GM12878 (cell line): Measurements from ENCODE around the gene DPYSL4. TPM values are rescaled to one million over a fixed set of nuclear protein-coding genes. Genes with fewer than 3 reads are reported as not detected.

ENCODE experiments used
- ATAC-seq: fragments of 200-7000 bp; cut with Tn5 transposase; 3 replicates; pipeline ENCODE4 v1.9.1; 2020; ENCODE audit warnings: mild to moderate bottlenecking, moderate library complexity
- BruUV-seq: library from RNA; stranded (reverse); fragments of 400-500 nt; replicated peaks from 2 replicates; lab custom pipeline; 2021; lab: Mats Ljungman, UMichigan
- CTCF ChIA-PET: fragments of 300-600 bp; sonication (Branson Sonifier 250); formaldehyde crosslinking; extraction: SDS; loops from one replicate; lab custom pipeline; 2021; ENCODE audit warnings: inconsistent platforms; lab: Yijun Ruan, JAX
- POLR2A ChIA-PET: fragments of 350-600 bp; formaldehyde crosslinking; extraction: SDS; loops from one replicate; lab custom pipeline; 2021; ENCODE audit warnings: inconsistent platforms; lab: Charles Lee
- RAD21 ChIA-PET: fragments of 300-600 bp; sonication (Branson Sonifier 250); formaldehyde crosslinking; loops from one replicate; lab custom pipeline; 2023; ENCODE audit warnings: antibody characterized with exemption; ENCODE audit not compliant: unreplicated experiment; lab: Charles Lee
- SMC1A ChIA-PET: fragments of 300-600 bp; sonication (Branson Sonifier 250); formaldehyde crosslinking; loops from one replicate; lab custom pipeline; 2023; ENCODE audit not compliant: unreplicated experiment, uncharacterized antibody; lab: Charles Lee
- DNase-seq: peaks from one replicate; pipeline ENCODE4 v3.0.0-alpha.2; 2011; ENCODE audit warnings: low read depth, low spot score
- FAIRE-seq: peaks from 3 replicates; lab custom pipeline; 2011; peaks lifted over from hg19 to GRCh38; lab: Jason Lieb, UNC
- H2AFZ ChIP-seq: 2 replicates; pipeline ENCODE4 v1.6.0; 2011; ENCODE audit warnings: low read depth, low read length, control low read depth; ENCODE audit not compliant: control insufficient read depth
- H3K27ac ChIP-seq: 2 replicates; pipeline ENCODE4 v1.5.1; 2011; ENCODE audit warnings: control low read depth; ENCODE audit not compliant: control insufficient read depth, insufficient read depth
- H3K27me3 ChIP-seq, 2 experiments: replicated peaks in 1 of 2; 2 replicates each; pipeline versions ENCODE4 v1.6.0 to v1.6.1; 2011; ENCODE audit warnings: low read length in 1 of 2; ENCODE audit not compliant: control insufficient read depth in 2 of 2, insufficient read depth in 2 of 2
- H3K36me3 ChIP-seq, 2 experiments: 2 replicates each; pipeline ENCODE4 v1.5.1; 2011; ENCODE audit warnings: low read length in 1 of 2; ENCODE audit not compliant: control insufficient read depth in 2 of 2, insufficient read depth in 2 of 2
- H3K4me1 ChIP-seq: 2 replicates; pipeline ENCODE4 v1.6.1; 2011; ENCODE audit warnings: mild to moderate bottlenecking, low read length, moderate library complexity, mixed read lengths; ENCODE audit not compliant: control insufficient read depth, insufficient read depth
- H3K4me2 ChIP-seq: 2 replicates; pipeline ENCODE4 v1.6.0; 2011; ENCODE audit warnings: control low read depth; ENCODE audit not compliant: control insufficient read depth, insufficient read depth
- H3K4me3 ChIP-seq: fragments of 200-600 bp; sonication (generic); 2 replicates; pipeline ENCODE4 v1.5.1; 2016
- H3K79me2 ChIP-seq: 2 replicates; pipeline ENCODE4 v1.6.0; 2011; ENCODE audit warnings: low read length; ENCODE audit not compliant: control insufficient read depth, insufficient read depth
- H3K9ac ChIP-seq: 2 replicates; pipeline ENCODE4 v1.8.0; 2011; ENCODE audit warnings: low read length, control low read depth, mixed read lengths; ENCODE audit not compliant: control insufficient read depth, insufficient read depth
- H3K9me3 ChIP-seq: replicated peaks from 3 replicates; pipeline ENCODE4 v1.5.1; 2011; ENCODE audit warnings: mild to moderate bottlenecking, low read length; ENCODE audit not compliant: control insufficient read depth, insufficient read depth
- H4K20me1 ChIP-seq: 2 replicates; pipeline ENCODE4 v1.6.0; 2011; ENCODE audit not compliant: control insufficient read depth, insufficient read depth
- BCL11A ChIP-seq: IDR thresholded peaks from 2 replicates; pipeline ENCODE4 v1.6.1; 2011; ENCODE audit warnings: low read depth, low read length
- BRCA1 ChIP-seq: IDR thresholded peaks from 2 replicates; pipeline ENCODE4 v1.6.1; 2011; ENCODE audit warnings: low read depth, low read length, improper control_type of control experiment
- DPF2 ChIP-seq: fragments of 450-650 bp; IDR thresholded peaks from 2 replicates; pipeline ENCODE4 v1.6.1; 2017; ENCODE audit warnings: mild to moderate bottlenecking
- EP300 ChIP-seq, 2 experiments: fragments of 150-350 bp in 1 of 2; IDR thresholded peaks; 2 replicates each; pipeline ENCODE4 v1.6.1; 2011 to 2012; ENCODE audit warnings: low read depth in 2 of 2, low read length in 2 of 2, borderline replicate concordance in 1 of 2, improper control_type of control experiment in 1 of 2, inconsistent platforms in 1 of 2; ENCODE audit not compliant: control insufficient read depth in 1 of 2
- FOXK2 ChIP-seq: fragments of 450-650 bp; IDR thresholded peaks from 2 replicates; pipeline ENCODE4 v1.6.1; 2017; ENCODE audit warnings: mild to moderate bottlenecking, moderate library complexity
- JUND ChIP-seq: IDR thresholded peaks from 2 replicates; pipeline ENCODE4 v1.6.1; 2012; ENCODE audit warnings: low read depth, mild to moderate bottlenecking, low read length, improper control_type of control experiment, moderate library complexity
- PAX8 ChIP-seq: fragments of 450-650 bp; IDR thresholded peaks from 2 replicates; pipeline ENCODE4 v1.6.1; 2017; ENCODE audit warnings: mild to moderate bottlenecking, moderate library complexity
- TCF3 ChIP-seq: IDR thresholded peaks from 2 replicates; pipeline ENCODE4 v1.6.1; 2012; ENCODE audit warnings: low read depth, mild to moderate bottlenecking, low read length, borderline replicate concordance; ENCODE audit not compliant: insufficient read depth
- WGBS: methylation state at CpG from one replicate; pipeline ENCODE4 v1.1.6; 2016; ENCODE audit warnings: low lambda C conversion rate; ENCODE audit not compliant: insufficient replicate concordance, insufficient coverage; ENCODE audit errors: missing lambda C conversion rate; 5-methylcytosine and 5-hydroxymethylcytosine counted together
- in situ Hi-C: fragments of 300-500 bp; cut with MboI; formaldehyde crosslinking; loops from 9 replicates; pipeline ENCODE4 v1.14.3; 2018; ENCODE audit warnings: mixed read lengths
- intact Hi-C: fragments of 100-400 bp; cut with micrococcal nuclease; formaldehyde crosslinking; loops from one replicate; pipeline ENCODE4 v1.14.2; 2022; ENCODE audit not compliant: unreplicated experiment
- polyA plus RNA-seq, 11 experiments: library from polyadenylated mRNA; depleted of rRNA in 4 of 11; unstranded in 6 of 11; stranded (reverse) in 5 of 11; fragments of >200 nt; fragmentation: Nextera tagmentation in 4 of 11; fragmentation: Illumina TruSeq in 1 of 11; extraction: Ambion mirVana in 4 of 11; extraction: Trizol in 1 of 11; gene quantifications; 1 replicate in 1 of 11; 2 replicates in 10 of 11; pipeline versions ENCODE4 v1.2.1 to v1.2.3, GENCODE V29; 2011 to 2016; ENCODE audit warnings: inconsistent platforms in 2 of 11, missing spikeins in 2 of 11, low read depth in 1 of 11
- total RNA-seq, 4 experiments: library from RNA; depleted of rRNA in 3 of 4; stranded (reverse); fragments of >200 nt in 3 of 4; fragmentation: Illumina TruSeq in 1 of 4; extraction: Trizol in 1 of 4; gene quantifications; 2 replicates each; pipeline versions ENCODE4 v1.2.1 to v1.2.3, GENCODE V29; 2013 to 2021
- TF ChIP-seq, protein P1 (sequence below): fragments of 450-650 bp; formaldehyde crosslinking; IDR thresholded peaks from 2 replicates; pipeline ENCODE4 v1.4.0; 2020; ENCODE audit warnings: mild to moderate bottlenecking, moderate library complexity
- TF ChIP-seq, protein P2 (sequence below): fragments of 450-650 bp; IDR thresholded peaks from 2 replicates; pipeline ENCODE4 v1.6.1; 2017; ENCODE audit warnings: low read depth, mild to moderate bottlenecking, moderate library complexity
- TF ChIP-seq, protein P3 (sequence below): fragments of 450-650 bp; IDR thresholded peaks from 2 replicates; pipeline ENCODE4 v1.6.1; 2016; ENCODE audit warnings: mild to moderate bottlenecking

DPYSL4 gene
- total and polyA plus RNA-seq, 10 of the 15 experiments (the other 5 are each of a cell fraction or from before 2014, with no cell fraction given): 0.10 to 0.21 TPM; not detected in 8

DNA sequence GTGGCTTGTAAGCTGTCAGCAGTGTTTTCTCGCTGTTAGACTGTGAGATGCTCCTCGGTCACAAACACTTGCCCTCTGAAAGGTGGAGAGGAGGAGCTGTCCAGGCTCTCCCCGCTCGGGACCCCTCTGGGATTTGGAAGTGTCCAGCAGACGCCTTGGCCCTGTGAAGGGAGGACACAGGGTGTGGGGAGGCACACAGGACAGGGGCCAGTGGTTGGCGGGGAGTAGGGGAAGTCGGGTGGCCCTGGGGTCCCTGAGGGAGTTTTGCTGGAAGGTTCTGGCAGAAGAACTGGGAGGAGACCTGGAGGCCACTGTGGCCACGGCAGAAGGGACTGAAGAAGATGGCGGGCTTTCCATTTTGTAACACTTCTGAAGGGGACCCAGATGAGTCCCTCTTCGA lies 47.2 kb upstream of the DPYSL4 start (continued):
- TF ChIP-seq, protein P1, sequence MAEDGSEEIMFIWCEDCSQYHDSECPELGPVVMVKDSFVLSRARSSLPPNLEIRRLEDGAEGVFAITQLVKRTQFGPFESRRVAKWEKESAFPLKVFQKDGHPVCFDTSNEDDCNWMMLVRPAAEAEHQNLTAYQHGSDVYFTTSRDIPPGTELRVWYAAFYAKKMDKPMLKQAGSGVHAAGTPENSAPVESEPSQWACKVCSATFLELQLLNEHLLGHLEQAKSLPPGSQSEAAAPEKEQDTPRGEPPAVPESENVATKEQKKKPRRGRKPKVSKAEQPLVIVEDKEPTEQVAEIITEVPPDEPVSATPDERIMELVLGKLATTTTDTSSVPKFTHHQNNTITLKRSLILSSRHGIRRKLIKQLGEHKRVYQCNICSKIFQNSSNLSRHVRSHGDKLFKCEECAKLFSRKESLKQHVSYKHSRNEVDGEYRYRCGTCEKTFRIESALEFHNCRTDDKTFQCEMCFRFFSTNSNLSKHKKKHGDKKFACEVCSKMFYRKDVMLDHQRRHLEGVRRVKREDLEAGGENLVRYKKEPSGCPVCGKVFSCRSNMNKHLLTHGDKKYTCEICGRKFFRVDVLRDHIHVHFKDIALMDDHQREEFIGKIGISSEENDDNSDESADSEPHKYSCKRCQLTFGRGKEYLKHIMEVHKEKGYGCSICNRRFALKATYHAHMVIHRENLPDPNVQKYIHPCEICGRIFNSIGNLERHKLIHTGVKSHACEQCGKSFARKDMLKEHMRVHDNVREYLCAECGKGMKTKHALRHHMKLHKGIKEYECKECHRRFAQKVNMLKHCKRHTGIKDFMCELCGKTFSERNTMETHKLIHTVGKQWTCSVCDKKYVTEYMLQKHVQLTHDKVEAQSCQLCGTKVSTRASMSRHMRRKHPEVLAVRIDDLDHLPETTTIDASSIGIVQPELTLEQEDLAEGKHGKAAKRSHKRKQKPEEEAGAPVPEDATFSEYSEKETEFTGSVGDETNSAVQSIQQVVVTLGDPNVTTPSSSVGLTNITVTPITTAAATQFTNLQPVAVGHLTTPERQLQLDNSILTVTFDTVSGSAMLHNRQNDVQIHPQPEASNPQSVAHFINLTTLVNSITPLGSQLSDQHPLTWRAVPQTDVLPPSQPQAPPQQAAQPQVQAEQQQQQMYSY: no peak
- no peak for TF ChIP-seq EP300 (IDR thresholded peaks at IDR 0.05; ENCODE audit: borderline replicate concordance in 1 of 2, control insufficient read depth in 1 of 2, low read depth in 2 of 2, low read length in 2 of 2)

DNA sequence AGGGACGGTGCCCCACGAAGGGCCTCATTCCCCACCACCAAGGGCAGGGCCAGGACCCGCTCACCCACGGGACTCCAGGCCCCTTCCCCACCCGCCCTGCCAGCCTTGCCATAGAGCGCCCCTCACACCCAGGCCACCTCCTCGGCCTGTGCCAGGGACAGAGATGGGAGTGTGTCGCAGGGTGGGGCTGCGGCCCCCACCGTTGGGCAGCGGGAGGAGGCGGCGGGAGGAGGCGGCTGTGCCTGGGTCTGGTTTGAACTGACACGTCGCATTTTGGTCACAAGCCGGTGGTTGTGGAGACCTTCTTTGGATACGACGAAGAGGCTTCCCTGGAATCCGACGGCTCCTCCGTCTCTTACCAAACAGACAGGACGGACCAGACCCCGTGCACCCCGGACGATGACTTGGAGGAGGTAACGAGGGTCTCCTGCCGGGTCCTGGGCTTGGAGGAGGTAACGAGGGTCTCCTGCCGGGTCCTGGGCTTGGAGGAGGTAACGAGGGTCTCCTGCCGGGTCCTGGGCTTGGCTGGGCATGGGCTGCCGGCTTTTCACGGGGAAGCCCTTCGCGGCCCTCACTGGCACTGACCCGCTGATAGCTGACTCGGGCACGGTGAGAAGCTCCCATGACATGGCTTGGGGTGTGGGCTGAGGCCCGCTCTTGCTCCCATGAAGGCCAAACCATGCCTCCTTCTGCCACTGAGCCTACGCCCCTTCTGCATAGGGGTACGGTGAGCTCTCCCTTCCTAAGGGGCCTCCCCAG lies 46.4 kb upstream of the DPYSL4 start:
- ATAC-seq (no peak), DNase-seq (no peak), FAIRE-seq (no peak)
- ChIA-PET RAD21 (no interaction called here), SMC1A (no interaction called here), POLR2A (no interaction called here), CTCF (no interaction called here)
- H3K9me3 ChIP-seq: no peaks in the 10 kb centered on the region
- H3K4me2 ChIP-seq: no peak overlapping the region
- in situ Hi-C loops (no loop called here), intact Hi-C loops (no loop called here)
- no peak overlapping the region for H3K27ac ChIP-seq
- no peaks in the 10 kb centered on the region for H3K27me3 ChIP-seq
- no peaks in the 10 kb centered on the region for H3K4me1 ChIP-seq
- H3K9ac ChIP-seq: no peak overlapping the region
- H3K79me2 ChIP-seq: no peaks in the 10 kb centered on the region
- no peak overlapping the region for H2AFZ ChIP-seq
- WGBS: 64% methylated on average over 35 of the region's 42 CpGs
- no peaks in the 10 kb centered on the region for H4K20me1 ChIP-seq
- no peak overlapping the region for H3K4me3 ChIP-seq
- no peaks in the 10 kb centered on the region for H3K36me3 ChIP-seq
- BruUV-seq: no TSS peak
- TF ChIP-seq, protein P2, sequence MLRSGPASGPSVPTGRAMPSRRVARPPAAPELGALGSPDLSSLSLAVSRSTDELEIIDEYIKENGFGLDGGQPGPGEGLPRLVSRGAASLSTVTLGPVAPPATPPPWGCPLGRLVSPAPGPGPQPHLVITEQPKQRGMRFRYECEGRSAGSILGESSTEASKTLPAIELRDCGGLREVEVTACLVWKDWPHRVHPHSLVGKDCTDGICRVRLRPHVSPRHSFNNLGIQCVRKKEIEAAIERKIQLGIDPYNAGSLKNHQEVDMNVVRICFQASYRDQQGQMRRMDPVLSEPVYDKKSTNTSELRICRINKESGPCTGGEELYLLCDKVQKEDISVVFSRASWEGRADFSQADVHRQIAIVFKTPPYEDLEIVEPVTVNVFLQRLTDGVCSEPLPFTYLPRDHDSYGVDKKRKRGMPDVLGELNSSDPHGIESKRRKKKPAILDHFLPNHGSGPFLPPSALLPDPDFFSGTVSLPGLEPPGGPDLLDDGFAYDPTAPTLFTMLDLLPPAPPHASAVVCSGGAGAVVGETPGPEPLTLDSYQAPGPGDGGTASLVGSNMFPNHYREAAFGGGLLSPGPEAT: no peak
- no peak for TF ChIP-seq JUND
- no peak for TF ChIP-seq FOXK2
- TF ChIP-seq BCL11A: no peak
- TF ChIP-seq PAX8: no peak
- no peak for TF ChIP-seq BRCA1
- TF ChIP-seq DPF2: no peak
- TF ChIP-seq, protein P3, sequence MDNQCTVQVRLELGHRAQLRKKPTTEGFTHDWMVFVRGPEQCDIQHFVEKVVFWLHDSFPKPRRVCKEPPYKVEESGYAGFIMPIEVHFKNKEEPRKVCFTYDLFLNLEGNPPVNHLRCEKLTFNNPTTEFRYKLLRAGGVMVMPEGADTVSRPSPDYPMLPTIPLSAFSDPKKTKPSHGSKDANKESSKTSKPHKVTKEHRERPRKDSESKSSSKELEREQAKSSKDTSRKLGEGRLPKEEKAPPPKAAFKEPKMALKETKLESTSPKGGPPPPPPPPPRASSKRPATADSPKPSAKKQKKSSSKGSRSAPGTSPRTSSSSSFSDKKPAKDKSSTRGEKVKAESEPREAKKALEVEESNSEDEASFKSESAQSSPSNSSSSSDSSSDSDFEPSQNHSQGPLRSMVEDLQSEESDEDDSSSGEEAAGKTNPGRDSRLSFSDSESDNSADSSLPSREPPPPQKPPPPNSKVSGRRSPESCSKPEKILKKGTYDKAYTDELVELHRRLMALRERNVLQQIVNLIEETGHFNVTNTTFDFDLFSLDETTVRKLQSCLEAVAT: no peak
- no peak for TF ChIP-seq TCF3
